KMS-11 (cell line): ENCODE results near the gene RORB.

ENCODE experiments used
- H2AFZ ChIP-seq: fragments of 200-600 bp; sonication (generic); 2 replicates; pipeline ENCODE4 v1.6.1; 2016; ENCODE audit warnings: antibody characterized with exemption, mixed run types, low read depth
- H3K27ac ChIP-seq: fragments of 200-600 bp; sonication (generic); 2 replicates; pipeline ENCODE4 v1.6.1; 2016; ENCODE audit warnings: mild to moderate bottlenecking, mixed run types
- H3K27me3 ChIP-seq: fragments of 200-600 bp; sonication (generic); 2 replicates; pipeline ENCODE4 v1.6.1; 2017; ENCODE audit warnings: mild to moderate bottlenecking, low read depth, mixed run types, moderate library complexity; ENCODE audit not compliant: insufficient read depth
- H3K36me3 ChIP-seq: fragments of 200-600 bp; sonication (generic); 2 replicates; pipeline ENCODE4 v1.6.1; 2017; ENCODE audit warnings: mild to moderate bottlenecking, mixed run types; ENCODE audit not compliant: insufficient read depth
- H3K4me1 ChIP-seq: fragments of 200-600 bp; sonication (generic); 2 replicates; pipeline ENCODE4 v1.6.1; 2016; ENCODE audit warnings: mild to moderate bottlenecking, low read depth, mixed run types; ENCODE audit not compliant: poor library complexity, severe bottlenecking
- H3K4me2 ChIP-seq: fragments of 200-600 bp; sonication (generic); 2 replicates; pipeline ENCODE4 v1.7.0; 2016; ENCODE audit warnings: mild to moderate bottlenecking, mixed run types
- H3K4me3 ChIP-seq: fragments of 200-600 bp; sonication (generic); IDR thresholded peaks from 2 replicates; pipeline ENCODE4 v1.6.1; 2017; ENCODE audit warnings: low read depth, low read length, mixed read lengths; ENCODE audit not compliant: insufficient read depth
- H3K79me2 ChIP-seq: fragments of 200-600 bp; sonication (generic); 2 replicates; pipeline ENCODE4 v1.6.1; 2016; ENCODE audit warnings: low read depth, mixed run types; ENCODE audit not compliant: insufficient read depth
- H3K9ac ChIP-seq: fragments of 200-600 bp; sonication (generic); 2 replicates; pipeline ENCODE4 v1.6.1; 2016; ENCODE audit warnings: mild to moderate bottlenecking, mixed run types
- H4K20me1 ChIP-seq: fragments of 200-600 bp; sonication (generic); 2 replicates; pipeline ENCODE4 v1.6.1; 2016; ENCODE audit warnings: mild to moderate bottlenecking, mixed run types; ENCODE audit not compliant: insufficient read depth
- CTCF ChIP-seq: fragments of 200-600 bp; sonication (generic); conservative IDR thresholded peaks from 2 replicates; pipeline ENCODE4 v1.6.1; 2017; ENCODE audit warnings: low read depth, mild to moderate bottlenecking, antibody characterized with exemption, low read length, moderate library complexity, mixed read lengths

RORB gene

GRCh38 chr9:74517188-74517587, 20.1 kb downstream of the RORB start:
- no peaks in the 10 kb centered on the region for H4K20me1 ChIP-seq
- H3K4me2 ChIP-seq, result peak overlapping the region; percentile 36; the same call in 1 of the 2 replicates
- H3K9ac ChIP-seq, result no peak overlapping the region
- H3K27ac ChIP-seq, result peak overlapping the region; percentile 3; the same call in 1 of the 2 replicates
- H3K4me1 ChIP-seq, result peaks cover 31% of the 10 kb centered on the region
- H3K27me3 ChIP-seq, result no peaks in the 10 kb centered on the region
- no peak overlapping the region for H3K4me3 ChIP-seq
- H2AFZ ChIP-seq, result no peak overlapping the region
- no peaks in the 10 kb centered on the region for H3K36me3 ChIP-seq
- 0 out of 2 replicates have a peak, but pooled peaks cover 4% of the 10 kb centered on the region for H3K79me2 ChIP-seq
- no peak for TF ChIP-seq CTCF

DNA sequence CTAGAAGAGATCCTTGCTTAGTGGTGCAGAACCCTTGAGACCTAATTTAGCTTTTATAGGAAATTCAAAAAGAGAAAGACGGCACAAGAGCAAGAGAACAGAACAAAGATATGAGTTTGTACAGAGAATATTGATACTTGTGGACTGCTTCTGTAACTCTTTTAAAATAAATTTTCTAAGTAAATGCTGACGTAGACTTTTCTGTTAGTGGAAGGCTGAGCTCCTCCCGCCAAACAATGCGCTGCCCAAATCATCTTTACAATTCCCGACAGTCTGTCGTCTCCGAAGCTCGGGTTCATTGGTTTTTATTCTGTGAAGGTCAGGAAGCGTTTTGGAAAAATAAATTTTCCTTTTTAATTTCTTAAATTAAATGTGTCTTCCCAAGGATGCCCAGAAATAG, 22.3 kb downstream of the RORB start:
- Histone ChIP-seq H3K9ac (no peak overlapping the region), H3K4me2 (no peak overlapping the region), H2AFZ (no peak overlapping the region), H3K79me2 (0 out of 2 replicates have a peak, but pooled peaks cover 4% of the 10 kb centered on the region), H3K36me3 (no peaks in the 10 kb centered on the region), H4K20me1 (no peaks in the 10 kb centered on the region), H3K4me3 (no peak overlapping the region), H3K4me1 (peaks cover 26% of the 10 kb centered on the region), H3K27ac (no peak overlapping the region), H3K27me3 (no peaks in the 10 kb centered on the region)
- no peak for TF ChIP-seq CTCF

DNA sequence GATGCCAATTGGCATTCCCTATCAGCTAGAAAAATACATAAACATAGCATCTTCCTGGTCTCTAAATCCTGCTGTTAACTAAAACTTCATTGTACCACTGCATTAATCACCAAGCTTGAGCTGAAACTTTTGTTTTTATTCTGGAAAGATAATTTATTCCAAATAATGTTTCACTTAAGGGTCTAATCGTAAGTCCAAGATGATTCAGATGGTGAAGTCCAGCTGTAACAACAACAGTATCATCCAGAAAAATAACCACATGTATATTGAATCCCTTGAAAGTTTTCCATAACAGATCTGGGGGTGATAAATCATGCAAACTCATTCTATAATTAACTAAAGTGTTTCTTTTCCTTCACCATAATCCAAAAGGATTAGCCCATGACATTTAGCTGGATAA, 23.9 kb downstream of the RORB start:
- TF ChIP-seq CTCF, result no peak
- Histone ChIP-seq H3K4me2 (no peak overlapping the region), H3K27me3 (no peaks in the 10 kb centered on the region), H3K79me2 (0 out of 2 replicates have a peak, but pooled peaks cover 4% of the 10 kb centered on the region), H3K4me3 (no peak overlapping the region), H3K9ac (no peak overlapping the region), H3K4me1 (peaks cover 24% of the 10 kb centered on the region), H3K36me3 (no peaks in the 10 kb centered on the region), H4K20me1 (no peaks in the 10 kb centered on the region), H3K27ac (no peak overlapping the region), H2AFZ (no peak overlapping the region)

DNA sequence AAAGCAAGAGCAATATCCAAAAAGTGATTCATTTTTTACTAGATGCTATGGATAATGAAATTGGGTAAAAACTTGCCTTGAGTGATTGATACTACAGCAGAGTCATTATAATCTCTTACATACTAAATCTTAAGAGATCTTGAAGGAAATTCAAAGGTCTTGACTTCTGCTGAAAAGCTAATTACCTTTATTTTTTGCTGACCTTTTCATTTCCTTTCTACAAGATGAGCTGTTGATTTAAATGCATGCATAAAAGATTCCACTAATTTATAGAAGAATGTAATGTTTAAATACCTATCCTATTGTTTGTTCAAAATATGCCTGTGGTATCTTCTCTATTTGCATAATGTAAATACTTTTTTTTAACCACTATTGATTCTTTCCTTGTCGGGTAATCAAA, 27.2 kb downstream of the RORB start:
- no peaks in the 10 kb centered on the region for H3K27me3 ChIP-seq
- TF ChIP-seq CTCF, result no peak
- H4K20me1 ChIP-seq, result no peaks in the 10 kb centered on the region
- no peaks in the 10 kb centered on the region for H3K4me1 ChIP-seq
- H3K27ac ChIP-seq, result no peak overlapping the region
- H3K79me2 ChIP-seq, result 0 out of 2 replicates have a peak, but pooled peaks cover 4% of the 10 kb centered on the region
- H3K4me3 ChIP-seq, result no peak overlapping the region
- H3K36me3 ChIP-seq, result no peaks in the 10 kb centered on the region
- H2AFZ ChIP-seq, result no peak overlapping the region
- H3K4me2 ChIP-seq, result no peak overlapping the region
- H3K9ac ChIP-seq, result no peak overlapping the region

DNA sequence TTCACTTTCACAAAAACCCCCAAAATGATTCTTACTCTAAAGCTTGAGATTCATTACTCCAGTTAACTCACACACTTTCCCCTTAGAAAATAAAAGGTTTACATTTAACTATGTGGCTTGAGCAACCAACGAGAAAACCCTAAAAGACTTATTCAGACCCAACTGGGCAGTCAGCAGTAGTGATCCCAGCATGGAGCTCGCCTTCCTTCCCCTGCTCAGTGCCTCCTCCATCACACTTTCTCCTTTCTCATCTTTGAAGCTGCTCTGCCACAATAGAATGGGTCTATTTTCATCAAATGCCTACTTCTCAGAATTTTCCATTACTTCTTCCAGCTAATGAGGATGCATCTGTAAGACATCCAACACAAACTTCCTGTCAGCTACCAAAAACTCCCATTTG, 29.1 kb downstream of the RORB start:
- H3K79me2 ChIP-seq, result no peaks in the 10 kb centered on the region
- no peak overlapping the region for H2AFZ ChIP-seq
- H3K4me3 ChIP-seq, result no peak overlapping the region
- no peaks in the 10 kb centered on the region for H3K27me3 ChIP-seq
- no peak overlapping the region for H3K4me2 ChIP-seq
- no peak overlapping the region for H3K9ac ChIP-seq
- H3K36me3 ChIP-seq, result no peaks in the 10 kb centered on the region
- no peaks in the 10 kb centered on the region for H3K4me1 ChIP-seq
- H3K27ac ChIP-seq, result no peak overlapping the region
- no peak for TF ChIP-seq CTCF
- H4K20me1 ChIP-seq, result no peaks in the 10 kb centered on the region
